Stimulated activated CD4-positive, alpha-beta T cell treated with anti-CD3 and anti-CD28 coated beads, Interleukin-12 subunit alpha, Interleukin-12 subunit beta, amount 100 ng/mL, for 24 hours (primary cell): Measurements from ENCODE around the gene LAX1.
"Not testable (repeated sequence)": the region's sequence is repeated elsewhere in the genome, so short reads cannot be mapped to it uniquely, and the experiment has no call there.

Experiments
- DNase-seq, 2 experiments: peaks; one replicate each; pipeline ENCODE4 v3.0.0-alpha.2; 2020; ENCODE audit warnings: low read depth in 2 of 2

Gene LAX1

GRCh38 chr1:203768256-203768655, 3.3 kb downstream of the LAX1 start:
- no peak for DNase-seq

DNA sequence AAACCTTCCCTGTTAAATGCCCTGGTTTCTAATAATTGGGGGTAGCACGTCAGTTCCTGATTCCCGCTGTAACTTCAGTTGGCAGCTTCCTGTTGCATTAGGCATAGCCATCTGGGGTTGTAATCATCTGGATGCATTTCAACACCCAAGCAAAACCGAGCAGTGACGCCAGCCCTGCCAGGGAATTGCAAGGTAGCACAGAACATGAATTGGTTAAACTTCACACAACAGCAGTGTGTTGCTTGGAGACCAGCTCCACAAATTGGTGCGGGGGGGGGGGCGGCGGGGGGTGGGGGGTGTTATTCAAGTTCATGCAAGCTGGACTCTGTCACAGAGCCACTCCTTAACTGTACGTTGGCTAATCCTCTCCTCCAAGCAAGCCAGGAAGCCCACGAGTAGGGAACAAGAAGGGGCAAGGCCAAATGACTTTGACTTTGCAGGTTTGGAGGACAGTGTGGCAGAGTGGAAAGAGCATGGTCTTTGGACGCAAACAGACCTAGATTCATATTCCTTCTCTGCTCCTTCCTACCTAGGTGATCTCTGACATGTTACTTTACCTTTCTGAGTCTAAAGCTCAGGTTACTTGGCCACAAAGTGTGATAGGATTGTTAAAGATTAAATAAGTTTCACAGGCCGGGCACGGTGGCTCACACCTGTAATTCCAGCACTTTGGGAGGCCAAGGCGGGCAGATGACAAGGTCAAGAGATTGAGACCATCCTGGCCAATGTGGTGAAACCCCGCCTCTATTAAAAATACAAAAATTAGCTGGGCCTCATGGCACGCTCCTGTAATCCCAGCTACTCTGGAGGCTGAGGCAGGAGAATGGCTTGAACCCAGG, 4.7 kb downstream of the LAX1 start:
- DNase-seq: no peak

- no peak for DNase-seq
These were observed 6.9 kb downstream of the LAX1 start for GRCh38 chr1:203771901-203772301.

GRCh38 chr1:203772836-203773235, 7.9 kb downstream of the LAX1 start:
- no peak for DNase-seq

GRCh38 chr1:203776636-203777035, 11.7 kb downstream of the LAX1 start:
- DNase-seq: no peak

DNA sequence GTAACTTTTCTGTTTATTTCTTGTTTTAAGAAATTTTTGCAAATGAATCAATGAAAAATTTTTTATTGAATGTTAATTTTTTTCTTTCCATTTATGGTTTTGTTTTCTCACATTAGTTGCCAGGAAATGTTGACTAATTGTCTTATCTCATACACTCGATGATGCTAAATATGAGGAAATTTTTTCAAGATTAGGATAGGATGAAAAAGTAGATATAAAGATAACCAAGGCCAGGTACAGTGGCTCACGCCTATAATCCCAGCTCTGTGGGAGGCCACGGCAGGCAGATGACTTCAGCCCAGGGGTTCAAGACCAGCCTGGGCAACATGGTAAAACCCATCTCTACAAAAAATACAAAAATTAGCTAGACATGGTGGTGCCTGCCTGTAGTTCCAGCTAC, 12.6 kb downstream of the LAX1 start:
- no peak for DNase-seq

GRCh38 chr1:203778146-203778545, 13.2 kb downstream of the LAX1 start:
- DNase-seq: no peak

DNA sequence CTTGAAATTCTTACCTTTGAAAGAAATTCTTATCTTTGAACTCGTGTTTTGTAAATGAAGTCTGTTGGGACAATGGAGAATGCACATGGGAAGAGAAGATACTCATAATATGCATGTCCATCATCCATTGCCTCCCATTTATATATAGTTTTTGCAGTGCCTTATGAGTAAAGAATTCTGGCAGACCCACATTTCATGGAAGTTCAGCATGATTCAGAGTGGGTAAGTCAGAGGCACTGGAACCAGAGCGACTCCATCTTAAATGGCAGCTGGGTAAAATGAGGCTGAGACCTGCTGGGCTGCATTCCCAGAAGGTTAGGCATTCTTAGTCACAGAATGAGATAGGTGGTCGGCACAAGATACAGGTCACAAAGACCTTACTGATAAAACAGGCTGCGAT, 13.8 kb downstream of the LAX1 start:
- DNase-seq: no peak

DNA sequence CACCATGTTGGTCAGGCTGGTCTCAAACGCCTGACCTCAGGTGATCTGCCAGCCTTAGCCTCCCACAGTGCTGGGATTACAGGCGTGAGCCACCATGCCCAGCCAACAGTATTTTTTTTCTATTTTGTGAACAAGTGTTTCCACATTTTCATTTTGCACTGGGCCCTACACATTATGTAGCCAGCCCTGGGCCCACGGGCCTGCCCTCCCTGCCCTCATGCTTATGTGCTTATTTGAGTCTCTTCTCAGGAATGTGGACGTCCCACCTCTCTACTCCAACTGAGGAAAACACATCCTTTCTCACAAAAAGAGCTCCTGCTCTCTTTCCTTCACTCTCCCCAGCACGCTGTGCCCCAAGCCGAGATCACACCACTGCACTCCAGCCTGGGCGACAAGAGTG, 17.0 kb downstream of the LAX1 start:
- DNase-seq: no peak

- no peak for DNase-seq
These were observed 25.0 kb downstream of the LAX1 start for GRCh38 chr1:203789966-203790365.

- no peak for DNase-seq
These were observed 26.5 kb downstream of the LAX1 start for GRCh38 chr1:203791498-203791897.

DNA sequence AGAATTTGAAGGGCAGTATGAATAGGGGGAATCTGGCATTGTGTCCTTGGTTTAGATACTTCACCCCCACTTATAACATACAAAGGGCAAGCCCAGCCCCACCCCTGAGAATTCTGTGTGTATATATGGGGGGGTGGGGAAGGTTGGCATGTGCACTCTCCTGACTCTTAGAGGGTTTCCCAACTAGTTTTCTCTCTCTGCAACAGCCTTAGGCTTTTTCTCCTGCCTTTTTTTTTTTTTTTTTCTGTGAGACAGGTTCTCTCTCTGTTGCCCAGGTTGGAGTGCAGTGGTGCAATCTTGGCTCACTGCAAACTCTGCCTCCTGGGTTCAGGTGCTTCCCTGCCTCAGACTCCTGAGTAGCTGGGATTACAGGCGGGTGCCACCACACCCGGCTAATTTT, 27.5 kb downstream of the LAX1 start:
- no peak for DNase-seq

GRCh38 chr1:203793561-203793960, 28.6 kb downstream of the LAX1 start:
- not testable (repeated sequence) for DNase-seq

DNA sequence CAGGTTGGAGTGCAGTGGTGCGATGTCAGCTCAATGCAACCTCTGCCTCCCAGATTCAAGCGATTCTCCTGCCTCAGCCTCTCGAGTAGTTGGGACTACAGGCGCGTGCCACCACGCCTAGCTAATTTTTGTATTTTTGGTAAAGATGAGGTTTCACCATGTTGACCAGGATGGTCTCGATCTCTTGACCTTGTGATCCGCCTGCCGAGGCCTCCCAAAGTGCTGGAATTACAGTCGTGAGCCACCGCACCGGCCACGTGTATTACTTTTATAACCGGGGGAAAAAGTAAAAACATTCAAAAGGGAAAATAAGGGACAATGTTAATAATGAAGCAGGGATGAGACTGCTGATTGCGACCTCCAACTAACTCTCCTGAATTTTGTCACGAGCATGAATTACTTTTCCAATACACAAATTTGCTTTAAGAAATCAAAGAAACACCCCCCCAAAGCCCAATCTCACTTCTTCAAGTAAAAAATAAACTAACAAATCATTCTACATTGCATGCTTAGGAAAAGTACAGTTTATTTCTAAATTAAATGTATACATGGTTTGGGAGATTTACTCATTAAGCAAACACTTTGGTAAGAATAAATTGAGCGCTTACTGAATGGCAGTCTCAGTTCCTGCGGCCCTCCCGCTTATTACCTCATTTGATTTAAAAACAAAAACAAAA, 29.9 kb downstream of the LAX1 start:
- DNase-seq: no peak

DNA sequence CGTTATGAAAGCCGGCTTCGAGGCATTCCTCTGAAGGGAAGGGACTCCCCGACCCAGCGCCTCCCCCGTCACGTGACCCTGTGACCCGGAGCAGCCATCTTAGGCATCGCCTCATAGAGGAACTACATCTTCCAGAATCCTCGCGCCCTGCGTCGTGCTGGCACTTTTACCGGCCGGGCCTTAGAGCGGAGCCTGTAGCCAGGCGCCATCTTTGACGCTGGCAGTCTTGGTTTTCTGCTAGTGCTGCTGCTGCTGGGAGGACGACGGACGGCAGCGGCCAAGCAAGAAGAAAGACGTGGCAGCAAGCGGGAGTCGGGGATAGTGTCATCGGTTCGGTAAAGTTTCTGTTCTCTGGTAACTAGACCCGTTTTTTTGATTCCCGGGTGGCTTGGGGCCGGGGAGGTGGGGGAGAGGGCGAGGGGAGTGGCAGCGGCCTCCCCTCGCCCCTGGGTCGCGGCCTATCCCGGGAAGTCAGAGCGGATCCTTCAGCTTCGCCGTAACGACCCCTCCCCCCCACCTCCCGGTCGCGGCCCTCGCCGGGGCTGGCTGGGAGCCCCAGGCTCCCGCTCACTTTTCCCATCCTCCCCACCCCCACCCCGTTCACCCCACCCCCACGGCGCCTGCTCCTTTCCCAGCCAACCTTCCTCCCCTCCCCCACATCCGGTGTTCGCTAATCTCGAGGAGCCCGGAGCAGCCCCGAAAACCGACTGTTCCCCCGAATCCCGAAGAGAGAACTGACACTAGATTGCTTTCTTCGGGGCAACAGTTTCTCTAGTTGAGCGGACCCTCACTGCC, 30.7 kb downstream of the LAX1 start, which contains the start of the genes ZBED6 and ZC3H11A:
Gene ZBED6 (plus strand): TSS at position 183 of the 795 bp plus-strand sequence. CDS start 1,900 bp downstream, outside the sequence.
Gene ZC3H11A (plus strand): TSS at position 183 of the 795 bp plus-strand sequence. CDS start 21,448 bp downstream, outside the sequence.
- peak; percentile 91 to 96 for DNase-seq

GRCh38 chr1:203796236-203796605, 31.2 kb downstream of the LAX1 start:
- DNase-seq: peak; percentile 17 to 30

DNA sequence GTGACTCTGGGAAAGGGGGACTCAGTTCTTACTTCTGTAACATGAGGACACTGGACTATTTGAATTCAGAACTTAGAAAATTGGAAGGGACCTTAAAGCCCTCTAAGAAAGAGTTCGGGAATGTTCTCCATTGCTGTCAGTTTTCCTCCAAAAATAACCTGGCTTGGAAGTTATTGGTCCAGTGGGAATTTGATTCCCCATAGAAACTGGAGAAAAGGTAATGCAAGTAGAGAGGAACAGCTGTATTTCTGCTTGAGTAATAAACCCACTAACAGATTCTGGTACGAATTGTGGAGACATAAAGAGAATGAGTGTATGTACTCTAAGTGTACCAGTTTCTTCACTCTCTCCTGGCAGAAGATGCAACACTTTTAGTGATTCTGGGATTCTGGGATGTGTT, 32.2 kb downstream of the LAX1 start:
- DNase-seq: no peak

DNA sequence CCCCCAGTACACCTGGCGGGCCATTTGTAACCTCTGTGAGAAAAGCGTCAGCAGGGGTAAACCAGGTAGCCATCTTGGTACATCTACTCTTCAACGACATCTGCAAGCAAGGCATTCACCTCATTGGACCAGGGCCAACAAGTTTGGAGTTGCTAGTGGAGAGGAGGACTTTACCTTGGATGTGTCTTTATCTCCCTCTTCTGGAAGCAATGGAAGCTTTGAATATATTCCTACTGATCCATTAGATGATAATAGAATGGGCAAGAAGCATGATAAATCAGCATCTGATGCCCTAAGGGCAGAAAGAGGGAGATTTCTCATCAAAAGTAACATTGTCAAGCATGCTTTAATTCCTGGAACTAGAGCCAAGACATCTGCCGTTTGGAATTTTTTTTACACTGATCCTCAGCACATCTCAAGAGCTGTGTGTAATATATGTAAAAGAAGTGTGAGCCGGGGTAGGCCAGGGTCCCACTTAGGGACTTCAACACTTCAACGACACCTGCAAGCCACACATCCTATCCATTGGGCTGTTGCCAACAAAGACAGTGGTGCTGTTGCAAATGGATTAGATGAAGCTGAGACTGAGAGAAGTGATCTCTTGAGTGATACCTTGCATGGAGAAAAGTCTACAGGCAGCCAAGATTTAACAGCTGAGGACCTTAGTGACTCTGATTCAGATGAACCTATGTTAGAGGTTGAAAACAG, 33.1 kb downstream of the LAX1 start:
- DNase-seq: no peak

GRCh38 chr1:203799157-203799556, 34.2 kb downstream of the LAX1 start:
- DNase-seq: no peak

DNA sequence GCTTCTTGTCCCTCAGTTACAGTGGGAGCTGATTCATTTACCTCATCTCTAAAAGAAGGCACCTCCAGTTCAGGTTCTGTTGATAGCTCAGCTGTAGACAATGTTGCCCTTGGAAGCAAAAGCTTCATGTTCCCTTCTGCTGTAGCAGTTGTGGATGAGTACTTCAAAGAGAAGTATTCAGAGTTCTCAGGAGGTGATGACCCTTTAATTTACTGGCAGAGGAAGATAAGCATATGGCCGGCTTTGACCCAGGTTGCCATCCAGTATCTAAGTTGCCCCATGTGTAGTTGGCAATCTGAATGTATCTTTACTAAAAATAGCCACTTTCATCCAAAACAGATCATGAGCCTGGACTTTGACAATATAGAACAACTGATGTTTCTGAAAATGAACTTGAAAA, 35.0 kb downstream of the LAX1 start:
- DNase-seq: no peak

DNA sequence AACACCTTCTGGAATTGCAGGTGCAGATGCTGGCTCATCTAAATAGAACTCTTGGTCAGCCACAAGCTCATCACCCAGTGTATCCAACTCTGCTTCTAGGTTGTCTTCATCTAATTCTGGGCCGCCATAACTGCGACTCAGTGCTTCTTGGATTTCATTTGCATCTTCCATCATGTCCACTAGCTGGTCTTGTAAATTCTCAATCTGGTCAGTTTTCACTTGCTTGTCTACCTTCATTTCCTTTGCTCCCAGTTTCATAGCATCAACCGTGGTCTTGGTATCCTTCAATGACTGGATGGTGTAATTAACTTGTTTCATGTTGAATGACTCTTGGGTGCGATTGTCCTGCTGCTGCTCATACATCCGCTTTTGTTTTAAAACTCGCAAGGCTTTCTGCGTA, 40.7 kb downstream of the LAX1 start:
- DNase-seq: no peak

GRCh38 chr1:203807196-203807595, 42.2 kb downstream of the LAX1 start:
- no peak for DNase-seq
